HL-60/S4 treated with phorbol 12-myristate 13-acetate at 8.2 ng/mL for 4 days and 3 days (cell line): ENCODE data around the gene ETNK2.

Experiments used
- in situ Hi-C: fragments of 300-500 bp; cut with MboI; formaldehyde crosslinking; loops from 2 replicates; pipeline ENCODE4 v1.15.0; 2022; ENCODE audit warnings: low sequenced_read_pairs

ETNK2 gene

DNA sequence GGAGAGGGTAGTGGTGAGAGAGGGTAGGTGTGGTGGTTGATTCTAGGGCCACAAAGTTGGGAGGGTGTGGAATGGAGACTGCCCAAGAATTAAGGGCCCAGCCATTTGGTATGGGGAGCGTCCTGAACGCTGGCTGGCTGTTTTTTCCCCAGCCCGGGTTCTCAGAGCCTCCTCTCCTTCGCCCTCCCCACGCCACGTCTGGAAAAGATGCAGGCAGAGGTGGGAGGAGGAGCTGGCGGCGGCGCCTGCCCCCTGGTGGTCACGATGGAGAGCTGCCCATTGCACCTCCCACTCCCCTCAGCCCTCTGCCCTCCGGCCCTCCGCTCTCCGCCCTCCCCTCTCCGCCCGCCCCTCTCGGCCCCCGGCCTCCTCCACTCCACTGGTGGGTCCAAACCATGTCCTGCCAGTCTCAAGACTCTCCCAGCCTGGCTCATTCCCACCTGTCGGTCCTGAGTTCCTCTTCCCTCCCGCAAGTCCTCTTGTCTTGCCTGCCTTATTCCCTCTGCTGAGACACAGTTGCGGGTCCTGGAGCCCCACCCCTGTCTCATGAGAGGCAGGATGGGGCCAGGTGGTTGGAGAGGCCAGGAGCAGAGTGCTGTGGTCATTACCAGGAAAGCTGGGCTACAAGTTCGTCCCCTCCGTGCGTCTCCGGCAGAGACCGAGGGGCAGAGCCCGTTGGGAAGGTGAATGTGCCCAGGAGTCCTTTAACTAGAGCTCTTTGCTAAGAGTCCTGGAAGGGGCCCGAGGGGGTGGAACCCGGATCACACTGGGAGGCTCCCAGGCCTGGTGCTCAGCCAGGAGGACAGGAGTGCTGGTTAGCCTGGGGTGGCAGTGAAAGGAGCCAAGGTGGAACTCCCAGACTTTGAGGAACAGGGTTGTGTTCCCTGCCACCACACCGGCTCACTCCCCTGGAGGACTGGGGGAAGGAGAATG is 22.6 kb downstream of the ETNK2 start:
- in situ Hi-C loops = loop anchor here (5.0 kb wide), 1 partner anchor 267 kb away; the partner anchor contains the start of gene SNRPE

GRCh38 chr1:204128464-204128963 is 23.3 kb downstream of the ETNK2 start:
- in situ Hi-C loops = loop anchor here (5.0 kb wide), 1 partner anchor 266 kb away; the partner anchor contains the start of gene SNRPE

- in situ Hi-C loops = loop anchor here (5.0 kb wide), 1 partner anchor 265 kb away; the partner anchor contains the start of gene SNRPE
These were observed 24.1 kb downstream of the ETNK2 start for GRCh38 chr1:204127597-204128242.

DNA sequence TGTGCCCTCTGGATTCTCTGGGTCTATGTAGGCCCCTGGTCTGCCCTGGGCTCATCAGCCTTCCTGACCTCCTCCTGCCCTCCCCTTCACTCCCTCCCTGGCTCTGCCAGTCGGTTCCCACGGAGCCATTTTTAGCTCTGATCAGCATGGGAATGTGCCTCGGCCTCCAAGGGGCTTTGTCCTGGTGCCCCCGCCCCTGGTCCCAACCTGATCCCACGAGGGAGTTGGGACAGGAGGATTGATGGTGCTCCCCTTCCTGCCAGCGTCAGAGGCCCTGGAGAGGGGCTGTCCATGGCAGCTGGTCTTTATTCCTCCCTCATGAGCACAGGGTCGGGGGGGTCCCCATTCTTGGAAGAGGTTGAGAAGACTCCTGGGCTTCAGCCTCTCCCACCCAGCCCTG is 24.9 kb downstream of the ETNK2 start:
- in situ Hi-C loops = loop anchor here (5.0 kb wide), 1 partner anchor 265 kb away; the partner anchor contains the start of gene SNRPE

DNA sequence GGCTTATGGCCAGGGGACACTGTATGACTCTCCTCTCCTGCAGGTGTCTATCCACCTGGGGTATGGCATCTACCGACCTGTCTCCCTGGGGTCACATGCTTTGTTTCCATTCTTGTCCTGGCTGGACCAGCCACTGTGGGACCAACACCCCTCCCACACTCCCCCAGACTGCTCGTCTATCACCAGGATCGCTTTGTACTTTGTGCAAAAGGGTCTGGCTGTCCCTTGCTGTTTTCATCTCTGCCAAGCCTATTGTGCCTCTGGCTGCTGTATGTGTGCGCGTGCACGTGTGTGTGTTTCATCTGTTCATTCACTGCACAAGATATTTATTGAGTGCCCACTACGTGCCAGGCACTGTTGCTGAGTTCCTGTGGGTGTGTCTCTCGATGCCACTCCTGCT is 25.5 kb downstream of the ETNK2 start:
- in situ Hi-C loops = loop anchor here (5.0 kb wide), 1 partner anchor 264 kb away; the partner anchor contains the start of gene SNRPE

DNA sequence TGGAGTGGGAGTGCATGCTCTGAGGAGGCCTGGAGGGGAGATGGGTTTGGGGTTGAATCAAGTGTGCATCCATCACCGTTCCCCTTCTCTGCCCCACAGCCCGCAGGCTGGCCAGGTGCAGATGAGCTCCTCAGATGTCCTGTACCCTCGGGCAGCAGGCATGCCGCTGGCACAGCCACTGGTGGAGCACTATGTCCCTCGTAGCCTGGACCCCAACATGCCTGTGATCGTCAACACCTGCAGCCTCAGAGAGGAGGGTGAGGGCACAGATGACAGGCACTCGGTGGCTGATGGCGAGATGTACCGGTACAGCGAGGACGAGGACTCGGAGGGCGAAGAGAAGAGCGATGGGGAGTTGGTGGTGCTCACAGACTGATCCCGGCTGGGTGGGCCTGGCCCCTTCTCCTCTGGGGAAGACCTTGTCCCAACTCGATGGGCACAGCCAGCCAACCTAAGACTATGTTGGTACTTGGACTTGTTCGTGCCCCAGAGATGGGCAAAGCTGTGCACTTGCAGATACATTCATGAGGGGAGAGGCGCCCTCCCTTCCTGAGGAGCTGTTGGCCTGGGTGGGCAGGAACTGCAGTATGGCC is 26.0 kb downstream of the ETNK2 start:
- in situ Hi-C loops = loop anchor here (5.0 kb wide), 1 partner anchor 264 kb away; the partner anchor contains the start of gene SNRPE

DNA sequence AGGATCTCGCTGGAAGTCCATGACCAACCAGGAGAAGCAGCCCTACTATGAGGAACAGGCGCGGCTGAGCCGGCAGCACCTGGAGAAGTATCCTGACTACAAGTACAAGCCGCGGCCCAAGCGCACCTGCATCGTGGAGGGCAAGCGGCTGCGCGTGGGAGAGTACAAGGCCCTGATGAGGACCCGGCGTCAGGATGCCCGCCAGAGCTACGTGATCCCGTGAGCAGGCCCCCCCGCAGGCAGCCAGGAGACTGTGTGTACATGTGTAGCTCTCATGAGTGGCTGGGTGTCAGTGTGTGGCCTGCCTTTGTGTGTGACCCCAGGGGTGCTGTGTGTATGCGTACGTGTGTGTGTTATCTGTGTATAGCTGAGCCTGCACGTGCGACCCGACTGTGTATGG is 27.2 kb downstream of the ETNK2 start:
- in situ Hi-C loops = loop anchor here (5.0 kb wide), 1 partner anchor 262 kb away; the partner anchor contains the start of gene SNRPE

DNA sequence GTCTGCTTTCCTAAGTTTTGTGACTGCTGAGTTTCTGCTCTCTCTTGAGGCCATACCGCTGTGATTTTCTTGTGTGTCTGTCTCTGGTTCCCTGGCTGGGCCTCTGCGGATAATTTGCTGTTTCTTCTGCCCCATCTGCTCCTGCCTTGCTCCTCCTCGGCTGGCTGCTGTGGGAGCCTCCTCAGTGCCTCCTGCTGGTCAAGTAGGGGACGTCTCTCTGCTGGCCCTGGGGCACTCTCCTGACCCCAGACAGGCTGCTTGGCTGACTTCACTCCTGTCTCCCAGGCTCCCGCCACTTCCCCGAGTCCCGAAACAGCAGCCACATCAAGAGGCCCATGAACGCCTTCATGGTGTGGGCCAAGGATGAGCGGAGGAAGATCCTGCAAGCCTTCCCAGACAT is 28.5 kb downstream of the ETNK2 start:
- in situ Hi-C loops = no loop called here

GRCh38 chr1:204121840-204122555 is 29.8 kb downstream of the ETNK2 start:
- in situ Hi-C loops = no loop called here

DNA sequence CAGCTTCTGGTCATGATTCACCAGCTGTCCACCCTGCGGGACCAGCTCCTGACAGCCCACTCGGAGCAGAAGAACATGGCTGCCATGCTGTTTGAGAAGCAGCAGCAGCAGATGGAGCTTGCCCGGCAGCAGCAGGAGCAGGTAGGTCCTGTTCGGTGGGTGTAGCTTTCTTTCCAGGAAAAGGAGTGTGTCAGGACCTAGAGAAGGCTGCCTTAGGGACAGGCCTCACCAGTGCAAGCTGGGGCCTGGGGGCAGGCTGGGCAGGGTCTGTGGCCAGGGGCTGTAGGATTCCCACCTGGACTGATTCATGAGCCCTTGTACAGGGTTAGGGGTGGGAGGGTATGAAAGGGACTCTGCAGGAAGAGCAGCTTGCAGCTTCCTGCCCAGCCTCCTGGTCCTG is 35.3 kb downstream of the ETNK2 start:
- in situ Hi-C loops = no loop called here

DNA sequence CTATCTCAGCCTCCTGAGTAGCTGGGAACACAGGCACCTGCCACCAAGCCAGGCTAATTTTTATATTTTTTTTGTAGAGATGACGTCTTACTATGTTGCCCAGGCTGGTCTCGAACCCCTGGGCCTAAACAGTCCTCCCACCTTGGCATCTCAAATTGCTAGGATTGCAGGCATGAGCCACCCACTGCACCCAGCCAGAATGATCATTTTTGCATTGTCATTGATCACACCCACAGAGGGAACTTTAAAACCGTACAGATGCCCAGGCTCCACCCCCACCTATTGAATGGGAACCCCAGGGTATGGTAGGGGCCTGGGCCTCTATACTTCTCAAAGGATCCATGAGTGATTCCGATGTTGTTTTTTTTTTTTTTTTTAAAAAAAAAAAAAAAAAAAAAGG is 36.7 kb downstream of the ETNK2 start:
- in situ Hi-C loops = no loop called here

GRCh38 chr1:204114606-204115005 is 37.2 kb downstream of the ETNK2 start:
- in situ Hi-C loops = no loop called here

- in situ Hi-C loops = no loop called here
These were observed 37.9 kb downstream of the ETNK2 start for GRCh38 chr1:204113896-204114295.

GRCh38 chr1:204112876-204113730 is 38.7 kb downstream of the ETNK2 start:
- in situ Hi-C loops = no loop called here

- in situ Hi-C loops = no loop called here
These were observed 40.8 kb downstream of the ETNK2 start for GRCh38 chr1:204110894-204111633.

DNA sequence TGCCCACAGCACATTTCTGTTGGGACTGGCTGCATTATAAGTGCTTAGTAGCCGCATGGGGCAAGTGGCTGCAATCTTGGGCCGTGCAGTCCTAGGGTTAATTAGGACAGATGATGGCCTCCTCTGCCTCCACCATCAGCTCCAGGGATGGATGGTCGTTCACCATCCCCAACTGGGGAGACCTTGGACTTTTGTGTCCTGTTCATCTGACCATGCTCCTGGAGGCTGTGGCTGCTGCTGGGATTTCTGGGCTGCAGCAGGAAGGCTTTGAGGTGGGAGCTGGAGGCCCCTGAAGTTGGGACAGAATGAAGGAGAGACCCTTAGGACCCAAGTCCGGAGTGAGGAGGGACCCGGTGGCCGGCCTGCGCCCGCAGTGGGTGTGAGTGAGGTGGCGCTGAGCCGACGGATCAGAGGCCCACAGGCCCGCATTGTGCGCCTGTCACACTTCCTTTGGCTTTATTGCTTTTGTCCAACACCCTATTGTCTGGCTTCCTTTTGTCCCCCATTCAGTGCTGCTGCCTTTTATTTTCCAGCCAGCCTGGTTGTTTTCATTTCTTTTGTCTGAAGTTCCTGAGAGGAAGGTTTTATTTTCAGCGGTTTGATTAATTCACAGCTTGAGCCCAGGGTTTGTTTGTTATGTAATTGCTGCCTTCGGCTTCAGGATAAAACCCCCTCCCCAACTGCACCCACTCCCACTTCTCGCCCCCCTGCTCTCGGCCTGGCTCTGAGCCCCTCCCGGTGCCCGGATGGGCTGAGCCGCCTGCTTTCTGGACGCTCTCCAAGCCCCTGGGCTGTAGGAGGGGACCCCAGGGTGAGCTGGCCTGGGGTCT is 43.3 kb downstream of the ETNK2 start:
- in situ Hi-C loops = no loop called here

- in situ Hi-C loops = no loop called here
These were observed 44.0 kb downstream of the ETNK2 start for GRCh38 chr1:204107892-204108291.

GRCh38 chr1:204106825-204107224 is 45.0 kb downstream of the ETNK2 start:
- in situ Hi-C loops = no loop called here
